GM12892 (cell line): ENCODE measurements around the gene CCRL2.

ENCODE experiments used
- POLR2A ChIP-seq: IDR thresholded peaks from 2 replicates; pipeline ENCODE4 v1.6.1; 2011; ENCODE audit warnings: low read depth, low read length, control low read depth
- POLR2AphosphoS5 ChIP-seq: IDR thresholded peaks from 2 replicates; pipeline ENCODE4 v1.6.1; 2011; ENCODE audit warnings: low read depth, low read length, control low read depth

- TF ChIP-seq POLR2A (no peak), POLR2AphosphoS5 (no peak)
Measured at GRCh38 chr3:46375814-46376213, 31.2 kb upstream of the CCRL2 start.
